PC-9 (cell line): ENCODE data around the gene GTF2H3. TPM values are rescaled to one million over a fixed set of nuclear protein-coding genes. Genes with fewer than 3 reads are reported as not detected.

Source experiments
- BruUV-seq: library from RNA; stranded (reverse); fragments of 400-500 nt; replicated peaks from 2 replicates; lab custom pipeline; 2021; lab: Mats Ljungman, UMichigan
- CTCF ChIA-PET: fragments of 300-600 bp; sonication (Branson Sonifier 250); formaldehyde crosslinking; loops from one replicate; lab custom pipeline; 2022; ENCODE audit warnings: antibody characterized with exemption; lab: Charles Lee
- POLR2A ChIA-PET: fragments of 300-600 bp; sonication (Branson Sonifier 250); formaldehyde crosslinking; loops from one replicate; lab custom pipeline; 2022; ENCODE audit warnings: antibody characterized with exemption; ENCODE audit not compliant: unreplicated experiment; lab: Charles Lee
- DNase-seq, 2 experiments: peaks; one replicate each; pipeline versions ENCODE4 v3.0.0 to v3.0.0-alpha.2; 2015 to 2022; ENCODE audit warnings: mixed read lengths in 1 of 2
- H2AFZ ChIP-seq: fragments of 200-600 bp; sonication (generic); 2 replicates; pipeline ENCODE4 v1.8.1; 2017; ENCODE audit warnings: antibody characterized with exemption
- H3F3A ChIP-seq: fragments of 200-600 bp; sonication (generic); 2 replicates; pipeline ENCODE4 v1.8.1; 2017; ENCODE audit warnings: antibody characterized with exemption, mild to moderate bottlenecking, low read depth; ENCODE audit not compliant: insufficient read depth
- H3K27ac ChIP-seq: fragments of 200-600 bp; sonication (generic); 2 replicates; pipeline ENCODE4 v1.6.1; 2016; ENCODE audit warnings: mixed run types
- H3K27me3 ChIP-seq: fragments of 200-600 bp; sonication (generic); 2 replicates; pipeline ENCODE4 v1.6.1; 2016; ENCODE audit warnings: low read depth, mixed run types; ENCODE audit not compliant: insufficient read depth
- H3K36me3 ChIP-seq: fragments of 200-600 bp; sonication (generic); 2 replicates; pipeline ENCODE4 v1.6.1; 2016; ENCODE audit warnings: low read depth, mixed run types
- H3K4me1 ChIP-seq: fragments of 200-600 bp; sonication (generic); replicated peaks from 2 replicates; pipeline ENCODE4 v1.6.1; 2016; ENCODE audit warnings: mixed run types; ENCODE audit not compliant: insufficient read depth
- H3K4me2 ChIP-seq: fragments of 200-600 bp; sonication (generic); 2 replicates; pipeline ENCODE4 v1.6.1; 2017; ENCODE audit warnings: mixed run types
- H3K4me3 ChIP-seq: fragments of 200-600 bp; sonication (generic); 2 replicates; pipeline ENCODE4 v1.6.1; 2016; ENCODE audit warnings: mixed run types
- H3K79me2 ChIP-seq: fragments of 200-600 bp; sonication (generic); 2 replicates; pipeline ENCODE4 v1.6.1; 2017; ENCODE audit warnings: low read depth, mixed run types
- H3K9me2 ChIP-seq: fragments of 200-600 bp; sonication (generic); 2 replicates; pipeline ENCODE4 v1.8.1; 2017; ENCODE audit warnings: mild to moderate bottlenecking; ENCODE audit not compliant: insufficient read depth
- H3K9me3 ChIP-seq: fragments of 200-600 bp; sonication (generic); 2 replicates; pipeline ENCODE4 v1.8.1; 2016; ENCODE audit warnings: low read depth; ENCODE audit not compliant: insufficient read depth
- H4K20me1 ChIP-seq: fragments of 200-600 bp; sonication (generic); 2 replicates; pipeline ENCODE4 v1.8.1; 2017; ENCODE audit not compliant: insufficient read depth
- CTCF ChIP-seq: fragments of 200-600 bp; sonication (generic); conservative IDR thresholded peaks from 2 replicates; pipeline ENCODE4 v1.6.1; 2017; ENCODE audit warnings: mixed run types, antibody characterized with exemption, mild to moderate bottlenecking, moderate library complexity
- EZH2 ChIP-seq: fragments of 200-600 bp; sonication (generic); IDR thresholded peaks from 2 replicates; pipeline ENCODE4 v1.8.0; 2017; ENCODE audit warnings: antibody characterized with exemption, low read depth
- intact Hi-C: fragments of 100-400 bp; cut with micrococcal nuclease; formaldehyde crosslinking; loops from one replicate; pipeline ENCODE4 v1.10.0; 2022; ENCODE audit not compliant: unreplicated experiment
- total RNA-seq: library from RNA; stranded (reverse); gene quantifications from 2 replicates; pipeline ENCODE4 v1.2.3, GENCODE V29; 2021

Gene GTF2H3
- total RNA-seq, 1 experiment from 2014 or later = 42.9 TPM

DNA sequence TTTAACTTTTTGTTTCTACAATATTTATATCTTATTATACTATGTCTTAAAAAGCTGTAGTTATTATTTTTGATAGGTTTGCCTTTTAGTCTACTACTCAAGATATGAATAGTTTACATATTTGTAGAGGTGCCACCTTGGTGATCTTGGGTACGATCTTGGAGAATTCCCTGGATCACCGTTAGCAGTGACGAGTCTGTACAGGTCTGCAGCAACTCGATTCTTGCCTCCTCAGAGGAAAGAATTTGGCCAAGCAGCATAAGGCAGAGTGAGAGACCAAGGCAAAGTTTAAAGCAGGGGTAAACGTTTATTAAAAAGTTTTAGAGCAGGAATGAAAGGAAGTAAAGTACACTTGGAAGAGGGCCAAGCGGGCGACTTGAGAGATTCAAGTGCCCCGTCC lies 34.1 kb downstream of the GTF2H3 start:
- Histone ChIP-seq H3K4me2 (no peak overlapping the region), H3K4me3 (no peak overlapping the region), H3K4me1 (peaks cover 6% of the 10 kb centered on the region; the same call in 1 of the 2 replicates), H3K79me2 (no peaks in the 10 kb centered on the region), H3F3A (0 out of 2 replicates have a peak, but pooled peaks cover 5% of the 10 kb centered on the region), H3K27ac (no peak overlapping the region), H3K27me3 (no peaks in the 10 kb centered on the region), H3K9me2 (no peaks in the 10 kb centered on the region), H2AFZ (no peak overlapping the region), H3K36me3 (no peaks in the 10 kb centered on the region), H3K9me3 (no peaks in the 10 kb centered on the region), H4K20me1 (no peaks in the 10 kb centered on the region)
- ChIA-PET CTCF (no interaction called here), POLR2A (no interaction called here)
- intact Hi-C loops = no loop called here
- no peak for DNase-seq
- TF ChIP-seq EZH2 (no peak), CTCF (no peak)
- BruUV-seq = no TSS peak

GRCh38 chr12:123670882-123671728 lies 37.5 kb downstream of the GTF2H3 start, which contains the start of gene TCTN2:
TCTN2 (plus strand) TSS chr12:123671113; CDS start chr12:123671241, 128 bp downstream.
- no peaks in the 10 kb centered on the region for H4K20me1 ChIP-seq
- peak within 1 kb of the TSS; percentile 100 for H2AFZ ChIP-seq
- peak within 1 kb of the TSS; percentile 84 for H3K4me3 ChIP-seq
- H3F3A ChIP-seq = peaks cover 2% of the 10 kb centered on the region; the same call in 1 of the 2 replicates
- TF ChIP-seq CTCF (no peak), EZH2 (no peak)
- no peaks in the 10 kb centered on the region for H3K9me2 ChIP-seq
- CTCF ChIA-PET = no interaction called here
- BruUV-seq = TSS peak; percentile 23
- peaks cover 5% of the 10 kb centered on the region; the same call in 1 of the 2 replicates for H3K36me3 ChIP-seq
- H3K4me2 ChIP-seq = peak within 1 kb of the TSS; percentile 98
- intact Hi-C loops = no loop called here
- peak; percentile 83 to 91 for DNase-seq
- no peaks in the 10 kb centered on the region for H3K27me3 ChIP-seq
- POLR2A ChIA-PET = interaction anchor here (0.6 kb wide), 3 partner anchors 40 to 314 kb away, joined by 3 to 5 read pairs (median 4); partner anchors contain the start of gene KMT5A
- H3K4me1 ChIP-seq = peaks cover 6% of the 10 kb centered on the region; the same call in 1 of the 2 replicates
- no peak within 1 kb of the TSS for H3K27ac ChIP-seq
- H3K79me2 ChIP-seq = no peaks in the 10 kb centered on the region
- H3K9me3 ChIP-seq = no peaks in the 10 kb centered on the region

DNA sequence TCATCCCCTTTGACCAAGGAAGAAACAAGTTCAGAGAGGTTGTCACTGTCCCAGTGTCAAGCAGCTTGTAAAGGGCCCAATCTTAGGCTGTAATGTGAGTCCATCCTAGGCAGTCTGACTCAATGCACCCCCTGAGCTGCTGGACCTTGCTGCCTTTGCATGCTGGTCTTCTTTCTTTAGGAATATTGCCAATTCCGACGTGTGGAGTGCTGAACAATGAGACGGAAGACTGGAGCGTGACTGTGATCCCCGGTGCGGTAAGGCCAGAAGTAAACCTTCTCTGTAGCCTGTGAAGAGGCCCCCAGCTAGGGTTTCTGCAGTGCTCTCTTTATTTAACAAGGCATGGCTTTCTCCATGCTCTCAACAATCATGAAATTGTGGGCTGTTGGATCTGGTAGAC lies 38.2 kb downstream of the GTF2H3 start:
- Histone ChIP-seq H3K4me3 (peak overlapping the region; percentile 84), H4K20me1 (no peaks in the 10 kb centered on the region), H3K4me2 (peak overlapping the region; percentile 98), H3K36me3 (peaks cover 5% of the 10 kb centered on the region; the same call in 1 of the 2 replicates), H3K27me3 (no peaks in the 10 kb centered on the region), H3K9me2 (no peaks in the 10 kb centered on the region), H3K9me3 (no peaks in the 10 kb centered on the region), H3K27ac (no peak overlapping the region), H2AFZ (peak overlapping the region; percentile 100; the same call in 1 of the 2 replicates), H3K4me1 (peaks cover 6% of the 10 kb centered on the region; the same call in 1 of the 2 replicates), H3K79me2 (no peaks in the 10 kb centered on the region), H3F3A (no peaks in the 10 kb centered on the region; the same call in 1 of the 2 replicates)
- intact Hi-C loops = no loop called here
- DNase-seq = no peak
- CTCF ChIA-PET = no interaction called here
- no peak for TF ChIP-seq CTCF
- TF ChIP-seq EZH2 = no peak
- POLR2A ChIA-PET = no interaction called here
- no TSS peak for BruUV-seq
